PC-3 (cell line): Measurements from ENCODE around the gene IRS2. TPM values are rescaled to one million over a fixed set of nuclear protein-coding genes. Genes with fewer than 3 reads are reported as not detected.

Experiments
- ATAC-seq: fragments of 200-7000 bp; cut with Tn5 transposase; 2 replicates; pipeline ENCODE4 v1.9.1; 2020; ENCODE audit warnings: mild to moderate bottlenecking, moderate library complexity
- BruUV-seq: library from RNA; stranded (reverse); fragments of 400-500 nt; replicated peaks from 2 replicates; lab custom pipeline; 2021; lab: Mats Ljungman, UMichigan
- CTCF ChIA-PET: fragments of 300-600 bp; sonication (Branson Sonifier 250); formaldehyde crosslinking; loops from one replicate; lab custom pipeline; 2022; ENCODE audit warnings: antibody characterized with exemption; lab: Charles Lee
- POLR2A ChIA-PET: fragments of 300-600 bp; sonication (Branson Sonifier 250); formaldehyde crosslinking; loops from one replicate; lab custom pipeline; 2022; ENCODE audit warnings: antibody characterized with exemption; ENCODE audit not compliant: unreplicated experiment; lab: Charles Lee
- DNase-seq: peaks from one replicate; pipeline ENCODE4 v3.0.0-alpha.2; 2015
- H2AFZ ChIP-seq: fragments of 300-600 bp; sonication (generic); 2 replicates; pipeline ENCODE4 v1.6.0; 2016; ENCODE audit warnings: antibody characterized with exemption, low read length
- H3F3A ChIP-seq: fragments of 300-600 bp; sonication (generic); one replicate; pipeline ENCODE4 v1.6.0; 2017; ENCODE audit warnings: antibody characterized with exemption, low read length, control low read depth, mild to moderate bottlenecking; ENCODE audit not compliant: unreplicated experiment
- H3K27ac ChIP-seq: fragments of 300-600 bp; sonication (generic); 2 replicates; pipeline ENCODE4 v1.5.1; 2016; ENCODE audit warnings: mild to moderate bottlenecking, low read length
- H3K27me3 ChIP-seq: fragments of 300-600 bp; sonication (generic); 2 replicates; pipeline ENCODE4 v1.6.1; 2016; ENCODE audit warnings: low read length, mixed read lengths
- H3K36me3 ChIP-seq: fragments of 300-600 bp; sonication (generic); 2 replicates; pipeline ENCODE4 v1.6.1; 2016; ENCODE audit warnings: low read depth, mixed run types, low read length, mixed read lengths
- H3K4me1 ChIP-seq: fragments of 300-600 bp; sonication (generic); 2 replicates; pipeline ENCODE4 v1.5.1; 2016; ENCODE audit warnings: low read length; ENCODE audit not compliant: insufficient read depth
- H3K4me2 ChIP-seq: fragments of 300-600 bp; sonication (generic); 2 replicates; pipeline ENCODE4 v1.6.0; 2016; ENCODE audit warnings: low read length
- H3K4me3 ChIP-seq: fragments of 300-600 bp; sonication (generic); 2 replicates; pipeline ENCODE4 v1.5.1; 2016; ENCODE audit warnings: mild to moderate bottlenecking, low read length, mixed read lengths
- H3K79me2 ChIP-seq: fragments of 300-600 bp; sonication (generic); 2 replicates; pipeline ENCODE4 v1.6.1; 2017; ENCODE audit warnings: low read length, mixed read lengths
- H3K9ac ChIP-seq: fragments of 300-600 bp; sonication (generic); 2 replicates; pipeline ENCODE4 v1.6.0; 2016; ENCODE audit warnings: mild to moderate bottlenecking, low read length
- H3K9me2 ChIP-seq: fragments of 300-600 bp; sonication (generic); replicated peaks from 2 replicates; pipeline ENCODE4 v1.6.1; 2016; ENCODE audit warnings: mixed run types, low read length, mixed read lengths
- H3K9me3 ChIP-seq: fragments of 300-600 bp; sonication (generic); 2 replicates; pipeline ENCODE4 v1.6.1; 2016; ENCODE audit warnings: low read length, mixed read lengths
- H4K20me1 ChIP-seq: fragments of 300-600 bp; sonication (generic); 2 replicates; pipeline ENCODE4 v1.6.1; 2016; ENCODE audit warnings: low read length, mixed read lengths
- EZH2 ChIP-seq: fragments of 300-600 bp; sonication (generic); IDR thresholded peaks from one replicate; pipeline ENCODE4 v1.6.1; 2017; ENCODE audit warnings: antibody characterized with exemption, mild to moderate bottlenecking, low read length; ENCODE audit not compliant: unreplicated experiment
- EZH2phosphoT487 ChIP-seq: fragments of 300-600 bp; sonication (generic); IDR thresholded peaks from 2 replicates; pipeline ENCODE4 v1.6.1; 2018; ENCODE audit warnings: mild to moderate bottlenecking, antibody characterized with exemption, low read length, borderline replicate concordance
- intact Hi-C: fragments of 100-400 bp; cut with micrococcal nuclease; formaldehyde crosslinking; loops from 2 replicates; pipeline ENCODE4 v1.9.0; 2023
- total RNA-seq: library from RNA; depleted of rRNA; stranded (reverse); fragments of >200 nt; gene quantifications from 2 replicates; pipeline ENCODE4 v1.2.3, GENCODE V29; 2014
- TF ChIP-seq, protein P1 (sequence below): fragments of 300-600 bp; sonication (generic); conservative IDR thresholded peaks from 2 replicates; pipeline ENCODE4 v1.5.1; 2017; ENCODE audit warnings: antibody characterized with exemption, low read depth, mild to moderate bottlenecking, low read length

Gene IRS2
- total RNA-seq, 1 experiment from 2014 or later: 5.6 TPM

DNA sequence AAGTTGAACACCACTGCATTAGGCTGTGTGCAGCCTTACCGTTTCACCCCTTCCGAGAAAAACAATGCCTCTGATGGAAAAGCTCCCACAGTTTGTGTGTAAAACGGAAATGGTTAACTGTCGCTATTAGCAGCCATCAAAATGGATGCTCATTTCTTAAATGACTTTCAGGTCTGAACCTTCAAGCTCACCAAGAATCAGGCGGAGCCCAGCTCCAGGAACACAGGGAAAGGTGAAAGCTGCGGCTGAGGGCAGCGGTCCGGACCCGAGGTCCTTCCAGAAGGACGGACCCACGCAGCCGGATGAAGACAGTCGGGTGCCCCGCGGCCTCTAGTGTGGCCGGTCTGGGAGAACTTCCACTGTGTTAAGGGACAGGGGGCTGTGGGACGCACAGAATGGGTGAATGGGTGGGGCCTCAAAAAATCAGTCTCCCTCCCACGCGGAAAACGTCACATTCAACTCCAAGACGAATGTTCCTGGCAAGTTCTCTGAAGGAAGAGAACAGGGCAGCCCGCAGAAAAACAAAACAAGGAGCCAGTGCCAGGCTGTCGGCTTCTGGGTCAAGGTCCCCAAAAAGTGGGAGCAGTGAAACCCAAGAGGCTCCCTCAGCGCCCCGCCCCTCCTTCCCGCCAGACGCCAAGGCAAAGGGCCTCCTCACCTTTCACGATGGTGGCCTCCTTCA is 4.9 kb downstream of the IRS2 start:
- Histone ChIP-seq H4K20me1 (peaks cover 23% of the 10 kb centered on the region), H3K9me2 (no peaks in the 10 kb centered on the region), H3K36me3 (no peaks in the 10 kb centered on the region), H3K4me1 (peaks cover 39% of the 10 kb centered on the region), H3K27me3 (no peaks in the 10 kb centered on the region), H3K9me3 (no peaks in the 10 kb centered on the region), H3K79me2 (peaks cover 82% of the 10 kb centered on the region), H3K27ac (peak overlapping the region; percentile 19; the same call in 1 of the 2 replicates), H3K4me2 (peak overlapping the region; percentile 91), H3K9ac (peak overlapping the region; percentile 47), H2AFZ (peak overlapping the region; percentile 21; the same call in 1 of the 2 replicates), H3F3A (no peaks in the 10 kb centered on the region), H3K4me3 (peak overlapping the region; percentile 82)
- intact Hi-C loops: loop anchor here (5.0 to 10.0 kb wide), 2 partner anchors 39 to 507 kb away; no protein-coding TSS in a partner anchor
- CTCF ChIA-PET: no interaction called here
- no peak for DNase-seq
- ATAC-seq: no peak
- TF ChIP-seq, protein P1, sequence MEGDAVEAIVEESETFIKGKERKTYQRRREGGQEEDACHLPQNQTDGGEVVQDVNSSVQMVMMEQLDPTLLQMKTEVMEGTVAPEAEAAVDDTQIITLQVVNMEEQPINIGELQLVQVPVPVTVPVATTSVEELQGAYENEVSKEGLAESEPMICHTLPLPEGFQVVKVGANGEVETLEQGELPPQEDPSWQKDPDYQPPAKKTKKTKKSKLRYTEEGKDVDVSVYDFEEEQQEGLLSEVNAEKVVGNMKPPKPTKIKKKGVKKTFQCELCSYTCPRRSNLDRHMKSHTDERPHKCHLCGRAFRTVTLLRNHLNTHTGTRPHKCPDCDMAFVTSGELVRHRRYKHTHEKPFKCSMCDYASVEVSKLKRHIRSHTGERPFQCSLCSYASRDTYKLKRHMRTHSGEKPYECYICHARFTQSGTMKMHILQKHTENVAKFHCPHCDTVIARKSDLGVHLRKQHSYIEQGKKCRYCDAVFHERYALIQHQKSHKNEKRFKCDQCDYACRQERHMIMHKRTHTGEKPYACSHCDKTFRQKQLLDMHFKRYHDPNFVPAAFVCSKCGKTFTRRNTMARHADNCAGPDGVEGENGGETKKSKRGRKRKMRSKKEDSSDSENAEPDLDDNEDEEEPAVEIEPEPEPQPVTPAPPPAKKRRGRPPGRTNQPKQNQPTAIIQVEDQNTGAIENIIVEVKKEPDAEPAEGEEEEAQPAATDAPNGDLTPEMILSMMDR: no peak
- TF ChIP-seq EZH2phosphoT487: no peak
- TF ChIP-seq EZH2: no peak
- BruUV-seq: no TSS peak
- POLR2A ChIA-PET: no interaction called here

- no peaks in the 10 kb centered on the region for H3K9me2 ChIP-seq
- no TSS peak for BruUV-seq
- no peaks in the 10 kb centered on the region for H3K27me3 ChIP-seq
- H3K36me3 ChIP-seq: no peaks in the 10 kb centered on the region
- no peak for TF ChIP-seq EZH2
- TF ChIP-seq EZH2phosphoT487: no peak
- TF ChIP-seq, protein P1: no peak
- H3K9me3 ChIP-seq: no peaks in the 10 kb centered on the region
- ATAC-seq (no peak), DNase-seq (no peak)
- peaks cover 88% of the 10 kb centered on the region for H3K79me2 ChIP-seq
- H2AFZ ChIP-seq: peak overlapping the region; percentile 21; the same call in 1 of the 2 replicates
- intact Hi-C loops: loop anchor here (5.0 to 10.0 kb wide), 2 partner anchors 39 to 506 kb away; no protein-coding TSS in a partner anchor
- POLR2A ChIA-PET: no interaction called here
- H4K20me1 ChIP-seq: peaks cover 27% of the 10 kb centered on the region
- H3K27ac ChIP-seq: peak overlapping the region; percentile 19; the same call in 1 of the 2 replicates
- peak overlapping the region; percentile 47 for H3K9ac ChIP-seq
- peaks cover 44% of the 10 kb centered on the region for H3K4me1 ChIP-seq
- H3K4me3 ChIP-seq: peak overlapping the region; percentile 82
- CTCF ChIA-PET: no interaction called here
- peak overlapping the region; percentile 91 for H3K4me2 ChIP-seq
- H3F3A ChIP-seq: no peaks in the 10 kb centered on the region
Measured at GRCh38 chr13:109780845-109781383, 5.5 kb downstream of the IRS2 start.
